ENCODE data around the gene FGF7.
"Not testable (repeated sequence)": the region's sequence is repeated elsewhere in the genome, so short reads cannot be mapped to it uniquely, and the experiment has no call there.

FGF7 gene

GRCh38 chr15:49473031-49473430 lies 50.0 kb downstream of the FGF7 start:
- DNase-seq, result no peak
- Histone ChIP-seq H3K27me3 (no peaks in the 10 kb centered on the region), H3K4me3 (ENCODE audit: low read depth, low read length) (no peak overlapping the region), H3K9me3 (no peaks in the 10 kb centered on the region), H3K36me3 (no peaks in the 10 kb centered on the region), H3K4me1 (no peaks in the 10 kb centered on the region; the same call in 1 of the 2 replicates)
- TF ChIP-seq CTCF (IDR thresholded peaks at IDR 0.05; ENCODE audit: low read depth, low read length), result no peak

- not testable (repeated sequence) for H3K36me3 ChIP-seq; H3K4me1 ChIP-seq; H3K9me3 ChIP-seq; H3K27me3 ChIP-seq; H3K4me3 ChIP-seq (ENCODE audit: low read depth, low read length); DNase-seq
Observed at GRCh38 chr15:49478021-49478420, 55.0 kb downstream of the FGF7 start.

- not testable (repeated sequence) for H3K4me1 ChIP-seq; DNase-seq; H3K4me3 ChIP-seq (ENCODE audit: low read depth, low read length); H3K36me3 ChIP-seq; H3K27me3 ChIP-seq; H3K9me3 ChIP-seq
Observed at GRCh38 chr15:49478982-49479381, 55.9 kb downstream of the FGF7 start.

GRCh38 chr15:49485401-49485800 lies 62.4 kb downstream of the FGF7 start:
- H3K4me3 ChIP-seq (ENCODE audit: low read depth, low read length); H3K27me3 ChIP-seq; H3K9me3 ChIP-seq; H3K36me3 ChIP-seq; H3K4me1 ChIP-seq; DNase-seq: not testable (repeated sequence)

GRCh38 chr15:49490966-49491365 lies 67.9 kb downstream of the FGF7 start:
- no peak for DNase-seq
- Histone ChIP-seq H3K27me3 (no peaks in the 10 kb centered on the region; the same call in 1 of the 2 replicates), H3K36me3 (no peaks in the 10 kb centered on the region), H3K9me3 (no peaks in the 10 kb centered on the region), H3K4me3 (ENCODE audit: low read depth, low read length) (no peak overlapping the region), H3K4me1 (no peaks in the 10 kb centered on the region)
- no peak for TF ChIP-seq CTCF (IDR thresholded peaks at IDR 0.05; ENCODE audit: low read depth, low read length)

- Histone ChIP-seq H3K27me3 (no peaks in the 10 kb centered on the region; the same call in 1 of the 2 replicates), H3K4me3 (ENCODE audit: low read depth, low read length) (no peak overlapping the region), H3K9me3 (no peaks in the 10 kb centered on the region), H3K36me3 (no peaks in the 10 kb centered on the region), H3K4me1 (no peaks in the 10 kb centered on the region)
- no peak for DNase-seq
- no peak for TF ChIP-seq CTCF (IDR thresholded peaks at IDR 0.05; ENCODE audit: low read depth, low read length)
Observed at GRCh38 chr15:49492151-49492550, 69.1 kb downstream of the FGF7 start.

GRCh38 chr15:49492830-49493229 lies 69.8 kb downstream of the FGF7 start:
- Histone ChIP-seq H3K4me1 (no peaks in the 10 kb centered on the region), H3K36me3 (no peaks in the 10 kb centered on the region), H3K9me3 (no peaks in the 10 kb centered on the region), H3K4me3 (ENCODE audit: low read depth, low read length) (no peak overlapping the region), H3K27me3 (no peaks in the 10 kb centered on the region; the same call in 1 of the 2 replicates)
- no peak for TF ChIP-seq CTCF (IDR thresholded peaks at IDR 0.05; ENCODE audit: low read depth, low read length)
- no peak for DNase-seq

GRCh38 chr15:49494842-49495241 lies 71.8 kb downstream of the FGF7 start:
- Histone ChIP-seq H3K4me3 (ENCODE audit: low read depth, low read length) (no peak overlapping the region), H3K9me3 (no peaks in the 10 kb centered on the region), H3K27me3 (no peaks in the 10 kb centered on the region; the same call in 1 of the 2 replicates), H3K36me3 (no peaks in the 10 kb centered on the region), H3K4me1 (no peaks in the 10 kb centered on the region)
- DNase-seq, result no peak
- TF ChIP-seq CTCF (IDR thresholded peaks at IDR 0.05; ENCODE audit: low read depth, low read length), result no peak

Data from BE2C (cell line).